Measurements from ENCODE around the gene GPX3. TPM values are rescaled to one million over a fixed set of nuclear protein-coding genes. Genes with fewer than 3 reads are reported as not detected.

Gene GPX3
- total and polyA plus RNA-seq, 2 of the 13 experiments (the other 11 are each of a cell fraction or from before 2014, with no cell fraction given): 33.8 to 1,892 TPM

DNA sequence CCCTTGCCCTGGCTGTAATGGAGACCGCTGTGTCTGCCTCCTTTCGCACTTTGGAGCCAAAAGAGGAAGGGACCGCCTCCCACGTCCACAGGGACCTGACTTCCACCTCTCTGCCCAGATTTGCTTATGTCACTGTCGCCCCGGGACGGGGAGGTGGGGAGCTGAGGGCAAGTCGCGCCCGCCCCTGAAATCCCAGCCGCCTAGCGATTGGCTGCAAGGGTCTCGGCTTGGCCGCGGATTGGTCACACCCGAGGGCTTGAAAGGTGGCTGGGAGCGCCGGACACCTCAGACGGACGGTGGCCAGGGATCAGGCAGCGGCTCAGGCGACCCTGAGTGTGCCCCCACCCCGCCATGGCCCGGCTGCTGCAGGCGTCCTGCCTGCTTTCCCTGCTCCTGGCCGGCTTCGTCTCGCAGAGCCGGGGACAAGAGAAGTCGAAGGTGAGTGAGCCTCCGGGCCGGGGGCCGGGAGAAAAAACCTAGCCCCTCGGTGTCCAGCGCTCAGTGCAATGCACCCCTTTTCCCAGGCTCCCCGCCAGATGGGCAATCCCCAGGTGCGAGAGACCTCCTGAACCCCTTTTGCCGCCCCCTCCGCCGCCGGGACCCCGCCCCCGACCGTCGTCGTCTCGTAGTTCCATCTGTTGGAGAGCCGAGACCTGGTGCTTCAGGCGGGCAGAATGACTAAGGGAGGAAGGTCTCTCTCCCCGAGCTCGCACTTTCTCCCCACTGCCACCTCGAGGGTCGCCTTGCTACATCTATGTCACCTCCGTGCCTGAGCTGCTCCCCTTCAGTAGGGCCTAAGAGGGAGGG lies at the start of gene GPX3 (continued):
- peak; percentile 55; the same call in 1 of the 2 replicates for TF ChIP-seq ZNF329 (CRISPR knock-in tag; IDR thresholded peaks at IDR 0.05; ENCODE audit: low read depth)
- TF ChIP-seq ZNF121 (CRISPR knock-in tag; IDR thresholded peaks at IDR 0.05): no peak; the same call in 1 of the 2 replicates
- TF ChIP-seq ZNF891 (CRISPR knock-in tag; IDR thresholded peaks at IDR 0.05): peak; percentile 55; the same call in 1 of the 2 replicates
- TF ChIP-seq CREB1 (IDR thresholded peaks at IDR 0.05): peak; percentile 48
- no peak for TF ChIP-seq CREB1 (CRISPR knock-in tag; IDR thresholded peaks at IDR 0.05)
- 0 out of 2 replicates have a peak, but pooled peaks have one; percentile 18 for TF ChIP-seq HMG20B (CRISPR knock-in tag; conservative IDR thresholded peaks at IDR 0.05)
- TF ChIP-seq NFIC (IDR thresholded peaks at IDR 0.05; ENCODE audit: low read length): no peak
- TF ChIP-seq ZNF616 (CRISPR knock-in tag; IDR thresholded peaks at IDR 0.05; ENCODE audit: low read depth): no peak; the same call in 1 of the 2 replicates
- peak; percentile 38; the same call in 1 of the 2 replicates for TF ChIP-seq ESRRA (CRISPR knock-in tag; IDR thresholded peaks at IDR 0.05; ENCODE audit: low read depth)
- peak; percentile 94; the same call in 1 of the 2 replicates for TF ChIP-seq HOXA5 (CRISPR knock-in tag; IDR thresholded peaks at IDR 0.05)
- peak; percentile 77; the same call in 1 of the 2 replicates for TF ChIP-seq MZF1 (CRISPR knock-in tag; IDR thresholded peaks at IDR 0.05; ENCODE audit: borderline replicate concordance)
- TF ChIP-seq ZSCAN30 (CRISPR knock-in tag; IDR thresholded peaks at IDR 0.05): 0 out of 2 replicates have a peak, but pooled peaks have one; percentile 49
- TF ChIP-seq PCBP2 (optimal IDR thresholded peaks at IDR 0.05; ENCODE audit: low read depth, low read length, poor library complexity, severe bottlenecking): no peak
- no peak for TF ChIP-seq KLF9 (CRISPR knock-in tag; IDR thresholded peaks at IDR 0.05; ENCODE audit: low read depth)
- peak; percentile 54; the same call in 1 of the 2 replicates for TF ChIP-seq REL (CRISPR knock-in tag; conservative IDR thresholded peaks at IDR 0.05)
- TF ChIP-seq ZNF274 (CRISPR knock-in tag; IDR thresholded peaks at IDR 0.05): no peak; the same call in 1 of the 2 replicates
- TF ChIP-seq ZFP90 (CRISPR knock-in tag; IDR thresholded peaks at IDR 0.05; ENCODE audit: borderline replicate concordance): 0 out of 2 replicates have a peak, but pooled peaks have one; percentile 44
- TF ChIP-seq MTF1 (CRISPR knock-in tag; IDR thresholded peaks at IDR 0.05): no peak
- TF ChIP-seq TBX2 (CRISPR knock-in tag; IDR thresholded peaks at IDR 0.05; ENCODE audit: borderline replicate concordance): peak; percentile 88
- TF ChIP-seq MEIS2 (CRISPR knock-in tag; IDR thresholded peaks at IDR 0.05): no peak; the same call in 1 of the 2 replicates
- TF ChIP-seq ZNF292 (CRISPR knock-in tag; IDR thresholded peaks at IDR 0.05; ENCODE audit: borderline replicate concordance, low read depth): peak; percentile 76; the same call in 1 of the 2 replicates
- TF ChIP-seq JUN (CRISPR knock-in tag; IDR thresholded peaks at IDR 0.05): 0 out of 2 replicates have a peak, but pooled peaks have one; percentile 51
- no peak for TF ChIP-seq TIGD3 (CRISPR knock-in tag; IDR thresholded peaks at IDR 0.05; ENCODE audit: borderline replicate concordance)
- 0 out of 2 replicates have a peak, but pooled peaks have one; percentile 68 for TF ChIP-seq ZNF138 (CRISPR knock-in tag; IDR thresholded peaks at IDR 0.05; ENCODE audit: low read depth)
- peak; percentile 90; the same call in 1 of the 2 replicates for TF ChIP-seq GFI1 (CRISPR knock-in tag; IDR thresholded peaks at IDR 0.05; ENCODE audit: borderline replicate concordance)
